Neural progenitor cell (in vitro differentiated cells): ENCODE measurements around the gene HERC2. TPM values are rescaled to one million over a fixed set of nuclear protein-coding genes. Genes with fewer than 3 reads are reported as not detected.
"Not testable (repeated sequence)": the region's sequence is repeated elsewhere in the genome, so short reads cannot be mapped to it uniquely, and the experiment has no call there.

ENCODE experiments used
- DNase-seq: peaks from one replicate; pipeline ENCODE4 v3.0.0-alpha.2; 2016; ENCODE audit warnings: low spot score
- H2AFZ ChIP-seq: fragments of 200-600 bp; sonication (generic); replicated peaks from 2 replicates; pipeline ENCODE4 v1.6.1; 2016; ENCODE audit warnings: antibody characterized with exemption
- H3F3A ChIP-seq: fragments of 200-600 bp; sonication (generic); 2 replicates; pipeline ENCODE4 v1.6.1; 2016; ENCODE audit warnings: antibody characterized with exemption, low read depth
- H3K27ac ChIP-seq: fragments of 200-600 bp; sonication (generic); 2 replicates; pipeline ENCODE4 v1.5.1; 2016; ENCODE audit warnings: mild to moderate bottlenecking
- H3K27me3 ChIP-seq: fragments of 200-600 bp; sonication (generic); 2 replicates; pipeline ENCODE4 v1.6.1; 2016; ENCODE audit warnings: mild to moderate bottlenecking, moderate library complexity
- H3K36me3 ChIP-seq: fragments of 200-600 bp; sonication (generic); 2 replicates; pipeline ENCODE4 v1.5.1; 2016
- H3K4me1 ChIP-seq: fragments of 200-600 bp; sonication (generic); 2 replicates; pipeline ENCODE4 v1.6.1; 2016; ENCODE audit warnings: mixed run types
- H3K4me2 ChIP-seq: fragments of 200-600 bp; sonication (generic); 2 replicates; pipeline ENCODE4 v1.6.1; 2016
- H3K4me3 ChIP-seq: fragments of 200-600 bp; sonication (generic); 2 replicates; pipeline ENCODE4 v1.5.1; 2016
- H3K79me2 ChIP-seq: fragments of 200-600 bp; sonication (generic); 2 replicates; pipeline ENCODE4 v1.6.1; 2016; ENCODE audit warnings: low read depth
- H3K9ac ChIP-seq: fragments of 200-600 bp; sonication (generic); 2 replicates; pipeline ENCODE4 v1.6.1; 2016
- H3K9me3 ChIP-seq: fragments of 200-600 bp; sonication (generic); 2 replicates; pipeline ENCODE4 v1.5.1; 2016; ENCODE audit warnings: low read depth
- H4K20me1 ChIP-seq: fragments of 200-600 bp; sonication (generic); 2 replicates; pipeline ENCODE4 v1.6.1; 2016; ENCODE audit warnings: low read depth
- H3K27ac Mint-ChIP-seq: 3 replicates; pipeline ENCODE4 v1.8.0; 2021; ENCODE audit warnings: mixed read lengths
- H3K27me3 Mint-ChIP-seq: 2 replicates; pipeline ENCODE4 v1.8.0; 2022; ENCODE audit warnings: low read depth, mild to moderate bottlenecking, inconsistent platforms, moderate library complexity, mixed read lengths; ENCODE audit not compliant: insufficient read depth
- H3K36me3 Mint-ChIP-seq: 3 replicates; pipeline ENCODE4 v1.8.0; 2021; ENCODE audit warnings: mixed read lengths
- H3K4me1 Mint-ChIP-seq: 3 replicates; pipeline ENCODE4 v1.8.0; 2021; ENCODE audit warnings: mixed read lengths
- H3K4me3 Mint-ChIP-seq: 3 replicates; pipeline ENCODE4 v1.8.0; 2021; ENCODE audit warnings: mild to moderate bottlenecking, moderate library complexity, mixed read lengths
- H3K9me3 Mint-ChIP-seq: 3 replicates; pipeline ENCODE4 v1.8.0; 2020; ENCODE audit warnings: mixed read lengths
- CTCF ChIP-seq: fragments of 200-600 bp; sonication (generic); IDR thresholded peaks from 2 replicates; pipeline ENCODE4 v1.5.1; 2017; ENCODE audit warnings: antibody characterized with exemption, mild to moderate bottlenecking
- EZH2 ChIP-seq: fragments of 200-600 bp; sonication (generic); IDR thresholded peaks from 2 replicates; pipeline ENCODE4 v1.6.1; 2017; ENCODE audit warnings: antibody characterized with exemption, mild to moderate bottlenecking, moderate library complexity
- EZH2phosphoT487 ChIP-seq: fragments of 200-600 bp; sonication (generic); IDR thresholded peaks from 2 replicates; pipeline ENCODE4 v1.6.1; 2017; ENCODE audit warnings: antibody characterized with exemption
- total RNA-seq: library from RNA; depleted of rRNA; stranded (reverse); fragments of >200 nt; gene quantifications from 2 replicates; pipeline ENCODE4 v1.2.3, GENCODE V29; 2015; ENCODE audit warnings: low replicate concordance

The HERC2 gene
- total RNA-seq, 1 donor from 2014 or later, result 15.3 TPM

DNA sequence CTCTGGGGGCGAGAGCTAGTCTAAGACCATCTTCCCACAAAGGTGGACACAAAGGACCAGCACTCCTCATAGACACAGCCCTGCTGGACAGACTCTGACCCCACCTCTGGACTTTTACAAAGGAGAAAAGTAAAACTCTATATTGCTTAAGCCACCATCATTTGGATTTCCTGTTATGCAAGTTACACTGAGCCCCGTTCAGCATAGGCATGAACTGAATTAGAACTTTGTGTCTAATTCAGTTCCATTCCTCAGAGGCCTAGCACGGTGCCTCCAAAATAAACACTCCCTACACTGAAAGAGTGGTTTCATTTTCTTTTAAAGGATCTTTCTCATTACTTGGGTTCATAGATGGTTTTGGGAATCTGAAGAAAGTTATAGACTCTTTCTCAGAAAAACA is 143.7 kb downstream of the HERC2 start:
- H3K79me2 ChIP-seq, result no peaks in the 10 kb centered on the region
- no peak overlapping the region for H2AFZ ChIP-seq
- Mint-ChIP-seq H3K4me3 (no peak overlapping the region), H3K27me3 (peaks cover 5% of the 10 kb centered on the region), H3K36me3 (peaks cover 33% of the 10 kb centered on the region), H3K9me3 (no peaks in the 10 kb centered on the region), H3K27ac (no peak overlapping the region), H3K4me1 (no peaks in the 10 kb centered on the region)
- H3K27me3 ChIP-seq, result no peaks in the 10 kb centered on the region
- no peaks in the 10 kb centered on the region for H3K9me3 ChIP-seq
- no peak for DNase-seq
- no peaks in the 10 kb centered on the region for H3F3A ChIP-seq
- no peaks in the 10 kb centered on the region for H3K4me1 ChIP-seq
- TF ChIP-seq EZH2, result no peak
- TF ChIP-seq CTCF, result no peak
- no peak for TF ChIP-seq EZH2phosphoT487
- no peak overlapping the region for H3K4me2 ChIP-seq
- no peak overlapping the region for H3K9ac ChIP-seq
- no peaks in the 10 kb centered on the region for H4K20me1 ChIP-seq
- H3K36me3 ChIP-seq, result peaks cover under 1% of the 10 kb centered on the region
- H3K4me3 ChIP-seq, result no peak overlapping the region
- no peak overlapping the region for H3K27ac ChIP-seq

- no peaks in the 10 kb centered on the region for H4K20me1 ChIP-seq
- H3K27ac ChIP-seq, result peak overlapping the region; percentile 91
- Mint-ChIP-seq H3K4me1 (peaks cover 8% of the 10 kb centered on the region), H3K4me3 (no peak overlapping the region), H3K27ac (no peak overlapping the region), H3K9me3 (no peaks in the 10 kb centered on the region), H3K36me3 (peaks cover 54% of the 10 kb centered on the region), H3K27me3 (no peaks in the 10 kb centered on the region)
- TF ChIP-seq EZH2, result no peak
- TF ChIP-seq CTCF, result no peak
- no peak for TF ChIP-seq EZH2phosphoT487
- no peak overlapping the region for H2AFZ ChIP-seq
- DNase-seq, result no peak
- no peaks in the 10 kb centered on the region for H3K79me2 ChIP-seq
- no peak overlapping the region for H3K9ac ChIP-seq
- H3F3A ChIP-seq, result peaks cover 16% of the 10 kb centered on the region
- peaks cover 7% of the 10 kb centered on the region for H3K36me3 ChIP-seq
- H3K4me3 ChIP-seq, result no peak overlapping the region
- H3K9me3 ChIP-seq, result no peaks in the 10 kb centered on the region
- peaks cover 21% of the 10 kb centered on the region for H3K4me1 ChIP-seq
- peak overlapping the region; percentile 40 for H3K4me2 ChIP-seq
- no peaks in the 10 kb centered on the region for H3K27me3 ChIP-seq
Observed at GRCh38 chr15:28169366-28169765, 152.6 kb downstream of the HERC2 start.

- Mint-ChIP-seq H3K27ac (peak overlapping the region; percentile 43), H3K36me3 (peaks cover 59% of the 10 kb centered on the region)
- Histone ChIP-seq H3F3A (peaks cover 16% of the 10 kb centered on the region), H3K4me2 (peak overlapping the region; percentile 46), H3K27ac (peak overlapping the region; percentile 91), H3K4me1 (peaks cover 21% of the 10 kb centered on the region)
- peak; percentile 29 for DNase-seq
- not testable (repeated sequence) for H3K9me3 ChIP-seq, H3K4me3 ChIP-seq, H3K9me3 Mint-ChIP-seq, H3K36me3 ChIP-seq, H3K27me3 ChIP-seq, H4K20me1 ChIP-seq, H3K4me1 Mint-ChIP-seq, H3K79me2 ChIP-seq, H3K27me3 Mint-ChIP-seq, H3K4me3 Mint-ChIP-seq, H3K9ac ChIP-seq, H2AFZ ChIP-seq
Observed at GRCh38 chr15:28168405-28169121, 153.4 kb downstream of the HERC2 start.

DNA sequence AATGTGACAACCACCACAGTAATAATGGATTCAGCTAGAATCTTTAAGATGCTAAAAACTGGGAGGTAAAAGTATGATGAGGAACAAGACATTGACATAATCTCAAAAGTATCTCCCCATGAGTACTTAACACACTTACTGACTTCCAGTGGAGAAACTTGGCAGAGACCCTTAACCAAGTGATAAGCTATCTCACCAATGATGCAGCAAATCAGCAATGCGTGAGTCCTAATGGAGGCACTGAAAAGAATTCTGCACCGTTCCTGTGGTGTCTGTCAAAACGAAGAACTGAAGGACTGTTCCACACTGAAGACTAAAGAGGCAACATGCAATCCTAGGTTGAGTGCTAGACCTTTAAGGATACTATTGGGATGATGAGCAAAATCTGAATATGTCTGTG is 154.9 kb downstream of the HERC2 start:
- Histone ChIP-seq H3K9ac (no peak overlapping the region), H3K4me3 (no peak overlapping the region), H3K4me2 (no peak overlapping the region), H3K9me3 (no peaks in the 10 kb centered on the region), H3K27me3 (no peaks in the 10 kb centered on the region), H3K79me2 (no peaks in the 10 kb centered on the region), H4K20me1 (no peaks in the 10 kb centered on the region), H3K4me1 (peaks cover 21% of the 10 kb centered on the region), H2AFZ (no peak overlapping the region), H3K36me3 (peaks cover 4% of the 10 kb centered on the region), H3K27ac (no peak overlapping the region), H3F3A (peaks cover 16% of the 10 kb centered on the region)
- Mint-ChIP-seq H3K36me3 (peaks cover 57% of the 10 kb centered on the region), H3K27me3 (peaks cover 4% of the 10 kb centered on the region), H3K27ac (no peak overlapping the region), H3K4me1 (peaks cover 8% of the 10 kb centered on the region), H3K9me3 (no peaks in the 10 kb centered on the region), H3K4me3 (no peak overlapping the region)
- no peak for TF ChIP-seq EZH2phosphoT487
- no peak for TF ChIP-seq EZH2
- no peak for TF ChIP-seq CTCF
- no peak for DNase-seq
